AG04450 (cell line): ENCODE measurements around the gene PCBD2. TPM values are rescaled to one million over a fixed set of nuclear protein-coding genes. Genes with fewer than 3 reads are reported as not detected.

Experiments
- CTCF ChIA-PET: fragments of 300-600, 350-600 bp; formaldehyde crosslinking; extraction: SDS; loops from one replicate; lab custom pipeline; 2022; ENCODE audit warnings: antibody characterized with exemption, inconsistent platforms; lab: Charles Lee
- POLR2A ChIA-PET: fragments of 350-600 bp; formaldehyde crosslinking; extraction: SDS; loops from one replicate; lab custom pipeline; 2021; ENCODE audit warnings: antibody characterized with exemption, inconsistent platforms; lab: Yijun Ruan, JAX
- DNase-seq: peaks from one replicate; pipeline ENCODE4 v3.0.0-alpha.2; 2011; ENCODE audit warnings: low read depth, low spot score
- H3K27ac ChIP-seq: one replicate; pipeline ENCODE4 v1.5.1; 2012; ENCODE audit warnings: low read depth, low read length, control low read depth
- H3K27me3 ChIP-seq: one replicate; pipeline ENCODE4 v1.6.0; 2012; ENCODE audit warnings: low read length; ENCODE audit not compliant: control insufficient read depth, insufficient read depth
- H3K4me3 ChIP-seq: 2 replicates; pipeline ENCODE4 v1.5.1; 2011; ENCODE audit warnings: mild to moderate bottlenecking, low read depth, low read length, control low read depth
- H3K9me3 ChIP-seq: 2 replicates; pipeline ENCODE4 v1.5.1; 2012; ENCODE audit warnings: low read length; ENCODE audit not compliant: control insufficient read depth, insufficient read depth
- CTCF ChIP-seq: IDR thresholded peaks from 2 replicates; pipeline ENCODE4 v1.5.1; 2011; ENCODE audit warnings: low read depth, low read length, control low read depth, inconsistent platforms
- polyA plus RNA-seq: library from polyadenylated mRNA; depleted of rRNA; stranded (reverse); fragments of >200 nt; gene quantifications from 2 replicates; pipeline ENCODE4 v1.2.3, GENCODE V29; 2011

Gene PCBD2
- polyA plus RNA-seq, 1 experiment, result 4.8 TPM

- no peak for DNase-seq
Observed at GRCh38 chr5:134939500-134939899, 34.6 kb downstream of the PCBD2 start.

GRCh38 chr5:134943547-134943946 is 38.6 kb downstream of the PCBD2 start:
- H3K9me3 ChIP-seq, result no peaks in the 10 kb centered on the region

More at GRCh38 chr5:134939500-134939899, 34.6 kb downstream of the PCBD2 start:
- H3K9me3 ChIP-seq, result no peaks in the 10 kb centered on the region
- no peaks in the 10 kb centered on the region for H3K27me3 ChIP-seq
- ChIA-PET CTCF (no interaction called here), POLR2A (no interaction called here)
- TF ChIP-seq CTCF, result no peak
- H3K27ac ChIP-seq, result no peak overlapping the region
- no peak overlapping the region for H3K4me3 ChIP-seq

GRCh38 chr5:134944630-134945029 is 39.7 kb downstream of the PCBD2 start:
- no peak for TF ChIP-seq CTCF
- POLR2A ChIA-PET, result interaction anchor here (1.3 kb wide), 1 partner anchor 71 kb away, joined by 4 read pairs; no protein-coding TSS in a partner anchor
- no peak overlapping the region for H3K4me3 ChIP-seq
- H3K27ac ChIP-seq, result no peak overlapping the region
- H3K27me3 ChIP-seq, result no peaks in the 10 kb centered on the region
- no peak for DNase-seq
- CTCF ChIA-PET, result interaction anchor here (1.0 kb wide), 1 partner anchor 40 kb away, joined by 3 read pairs; the partner anchor contains the start of gene PCBD2
- H3K9me3 ChIP-seq, result no peaks in the 10 kb centered on the region

More at GRCh38 chr5:134943547-134943946, 38.6 kb downstream of the PCBD2 start:
- POLR2A ChIA-PET, result no interaction called here
- Histone ChIP-seq H3K4me3 (no peak overlapping the region), H3K27ac (no peak overlapping the region), H3K27me3 (no peaks in the 10 kb centered on the region)
- TF ChIP-seq CTCF, result no peak
- DNase-seq, result no peak
- CTCF ChIA-PET, result no interaction called here

GRCh38 chr5:134945041-134945440 is 40.1 kb downstream of the PCBD2 start:
- H3K27me3 ChIP-seq, result no peaks in the 10 kb centered on the region
- H3K9me3 ChIP-seq, result no peaks in the 10 kb centered on the region
- POLR2A ChIA-PET, result interaction anchor here (1.3 kb wide), 1 partner anchor 71 kb away, joined by 4 read pairs; no protein-coding TSS in a partner anchor
- H3K4me3 ChIP-seq, result no peak overlapping the region
- no peak for TF ChIP-seq CTCF
- CTCF ChIA-PET, result interaction anchor here (1.0 kb wide), 1 partner anchor 40 kb away, joined by 3 read pairs; the partner anchor contains the start of gene PCBD2
- H3K27ac ChIP-seq, result no peak overlapping the region
- no peak for DNase-seq

- ChIA-PET CTCF (interaction anchor here (0.5 to 1.0 kb wide), 2 partner anchors 8 to 242 kb away, joined by 3 to 5 read pairs; no protein-coding TSS in a partner anchor), POLR2A (interaction anchor here (0.7 kb wide), 1 partner anchor 452 kb away, joined by 6 read pairs; no protein-coding TSS in a partner anchor)
- TF ChIP-seq CTCF, result no peak
- Histone ChIP-seq H3K4me3 (no peak overlapping the region), H3K9me3 (peaks cover 5% of the 10 kb centered on the region), H3K27me3 (no peaks in the 10 kb centered on the region), H3K27ac (no peak overlapping the region)
- DNase-seq, result no peak
Observed at GRCh38 chr5:134948911-134949310, 44.0 kb downstream of the PCBD2 start.
